Chondrocyte (in vitro differentiated cells): ENCODE results near the gene IL17RD. TPM values are rescaled to one million over a fixed set of nuclear protein-coding genes. Genes with fewer than 3 reads are reported as not detected.

Experiments
- DNase-seq: peaks from one replicate; pipeline ENCODE4 v3.0.0; 2021; ENCODE audit warnings: mixed read lengths, low spot score
- H3K27ac Mint-ChIP-seq: one replicate; pipeline ENCODE4 v1.8.0; 2021; ENCODE audit warnings: mild to moderate bottlenecking, moderate library complexity, mixed read lengths; ENCODE audit not compliant: unreplicated experiment
- H3K27me3 Mint-ChIP-seq: 2 replicates; pipeline ENCODE4 v1.8.0; 2021; ENCODE audit warnings: low read depth, mixed read lengths
- H3K36me3 Mint-ChIP-seq: 2 replicates; pipeline ENCODE4 v1.8.0; 2021; ENCODE audit warnings: low read depth, mixed read lengths
- H3K4me1 Mint-ChIP-seq: 2 replicates; pipeline ENCODE4 v1.8.0; 2021; ENCODE audit warnings: low read depth, mild to moderate bottlenecking, mixed read lengths
- H3K4me3 Mint-ChIP-seq: one replicate; pipeline ENCODE4 v1.8.0; 2021; ENCODE audit warnings: mild to moderate bottlenecking, moderate library complexity, mixed read lengths; ENCODE audit not compliant: unreplicated experiment
- H3K9me3 Mint-ChIP-seq: 2 replicates; pipeline ENCODE4 v1.8.0; 2021; ENCODE audit warnings: low read depth, mixed read lengths
- CTCF ChIP-seq: fragments of 200-600 bp; sonication (generic); IDR thresholded peaks from 2 replicates; pipeline ENCODE4 v1.5.0; 2021; ENCODE audit warnings: antibody characterized with exemption, mild to moderate bottlenecking, moderate library complexity
- long read RNA-seq: library from polyadenylated mRNA; stranded (forward); transcript quantifications from one replicate; pipeline ENCODE4 v2.0.0, GENCODE V29; 2021
- total RNA-seq: library from RNA; stranded (reverse); gene quantifications from 3 replicates; pipeline ENCODE4 v1.2.1, GENCODE V29; 2021

IL17RD gene
- 5.1 to 6.3 TPM (median 6.1 TPM) in 3 replicates for total RNA-seq
- long read RNA-seq: 0 reads

- peak within 1 kb of the TSS; percentile 85 for H3K4me3 Mint-ChIP-seq
- no peak for TF ChIP-seq CTCF
- H3K27me3 Mint-ChIP-seq: peaks cover 10% of the 10 kb centered on the region
- DNase-seq: no peak
- H3K36me3 Mint-ChIP-seq: no peaks in the 10 kb centered on the region
- peaks cover 19% of the 10 kb centered on the region for H3K4me1 Mint-ChIP-seq
- H3K9me3 Mint-ChIP-seq: no peaks in the 10 kb centered on the region
- peak within 1 kb of the TSS; percentile 10 for H3K27ac Mint-ChIP-seq
These were observed at the start of gene IL17RD for GRCh38 chr3:57164657-57165573. Gene IL17RD (minus strand): TSS chr3:57165353. CDS start chr3:57165286, 67 bp downstream.

GRCh38 chr3:57206423-57206822 lies 41.3 kb upstream of the IL17RD start:
- no peaks in the 10 kb centered on the region for H3K9me3 Mint-ChIP-seq
- H3K27me3 Mint-ChIP-seq: no peaks in the 10 kb centered on the region
- no peak overlapping the region for H3K4me3 Mint-ChIP-seq
- no peak for DNase-seq
- no peak overlapping the region for H3K27ac Mint-ChIP-seq
- TF ChIP-seq CTCF: no peak
- H3K4me1 Mint-ChIP-seq: no peaks in the 10 kb centered on the region
- no peaks in the 10 kb centered on the region for H3K36me3 Mint-ChIP-seq

- H3K27ac Mint-ChIP-seq: no peak within 1 kb of the TSS
These were observed 34.7 kb upstream of the IL17RD start, which contains the start of gene HESX1 for GRCh38 chr3:57199895-57200297. Gene HESX1 (minus strand): TSS chr3:57199978. CDS start chr3:57199918, 60 bp downstream.

GRCh38 chr3:57194641-57195040 lies 29.5 kb upstream of the IL17RD start:
- DNase-seq: no peak
- Mint-ChIP-seq H3K36me3 (no peaks in the 10 kb centered on the region), H3K4me3 (no peak overlapping the region), H3K27me3 (no peaks in the 10 kb centered on the region), H3K4me1 (peaks cover 11% of the 10 kb centered on the region), H3K9me3 (no peaks in the 10 kb centered on the region), H3K27ac (no peak overlapping the region)
- TF ChIP-seq CTCF: no peak

More at GRCh38 chr3:57199895-57200297, 34.7 kb upstream of the IL17RD start, which contains the start of gene HESX1:
- H3K4me3 Mint-ChIP-seq: no peak within 1 kb of the TSS
- peaks cover 11% of the 10 kb centered on the region for H3K4me1 Mint-ChIP-seq
- no peaks in the 10 kb centered on the region for H3K36me3 Mint-ChIP-seq
- DNase-seq: no peak
- no peaks in the 10 kb centered on the region for H3K27me3 Mint-ChIP-seq
- no peak for TF ChIP-seq CTCF
- H3K9me3 Mint-ChIP-seq: no peaks in the 10 kb centered on the region

GRCh38 chr3:57192028-57192427 lies 26.9 kb upstream of the IL17RD start:
- TF ChIP-seq CTCF: no peak
- H3K27me3 Mint-ChIP-seq: no peaks in the 10 kb centered on the region
- no peaks in the 10 kb centered on the region for H3K9me3 Mint-ChIP-seq
- H3K4me1 Mint-ChIP-seq: peaks cover 10% of the 10 kb centered on the region
- no peak overlapping the region for H3K27ac Mint-ChIP-seq
- H3K4me3 Mint-ChIP-seq: no peak overlapping the region
- no peaks in the 10 kb centered on the region for H3K36me3 Mint-ChIP-seq
- DNase-seq: no peak
